Subcutaneous adipose tissue (tissue), 4 donors: ENCODE measurements around the gene CNOT10. TPM values are rescaled to one million over a fixed set of nuclear protein-coding genes. Genes with fewer than 3 reads are reported as not detected.

ENCODE experiments used
- CTCF ChIP-seq: fragments of 450-650 bp; IDR thresholded peaks from one replicate; pipeline ENCODE4 v1.5.1; 2016; ENCODE audit warnings: low read depth, mild to moderate bottlenecking, control low read depth, antibody characterized with exemption, moderate library complexity
- total RNA-seq, 4 donors: library from RNA; depleted of rRNA; stranded (reverse); fragments of >200 nt; gene quantifications; one replicate each; pipeline ENCODE4 v1.1.0, GENCODE V29; 2016

The CNOT10 gene
- total RNA-seq: 10 to 100 TPM; 16.3 to 22.6 (median 19.3) TPM

- TF ChIP-seq CTCF: no peak
These were observed at the start of gene CNOT10 for GRCh38 chr3:32684800-32685542. Gene CNOT10 (plus strand): TSS chr3:32685188. CDS start chr3:32685461, 273 bp downstream.

GRCh38 chr3:32640939-32641338 lies 44.0 kb upstream of the CNOT10 start:
- no peak for TF ChIP-seq CTCF

GRCh38 chr3:32641356-32641755 lies 43.6 kb upstream of the CNOT10 start:
- TF ChIP-seq CTCF: no peak

- TF ChIP-seq CTCF: no peak
These were observed 41.6 kb upstream of the CNOT10 start for GRCh38 chr3:32643354-32643753.

- TF ChIP-seq CTCF: no peak
These were observed 41.2 kb upstream of the CNOT10 start for GRCh38 chr3:32643816-32644215.

GRCh38 chr3:32644380-32644779 lies 40.6 kb upstream of the CNOT10 start:
- TF ChIP-seq CTCF: no peak

GRCh38 chr3:32646761-32647160 lies 38.2 kb upstream of the CNOT10 start:
- no peak for TF ChIP-seq CTCF
